Thoracic aorta (tissue), 2 donors: Measurements from ENCODE around the gene RAG2. TPM values are rescaled to one million over a fixed set of nuclear protein-coding genes. Genes with fewer than 3 reads are reported as not detected.
A peak's percentile ranks its signal among the peaks of the same experiment; 100 is the strongest.

ENCODE experiments used
- ATAC-seq: fragments of 150-250 bp; one replicate; pipeline ENCODE4 v1.8.0; 2017; ENCODE audit warnings: low read depth; ENCODE audit not compliant: insufficient number of reproducible peaks, low FRiP score
- DNase-seq: peaks from one replicate; pipeline ENCODE4 v3.0.0-alpha.2; 2020; ENCODE audit warnings: low spot score
- H3K27ac ChIP-seq, 2 donors: fragments of 200-600 bp; sonication (generic); 1 replicate in 1 of 2; 2 replicates in 1 of 2; pipeline ENCODE4 v1.5.1; 2016; ENCODE audit warnings: mild to moderate bottlenecking in 2 of 2, moderate library complexity in 2 of 2
- H3K27me3 ChIP-seq: fragments of 200-600 bp; sonication (generic); replicated peaks from 2 replicates; pipeline ENCODE4 v1.6.0; 2016; ENCODE audit warnings: mild to moderate bottlenecking; ENCODE audit not compliant: insufficient read depth
- H3K36me3 ChIP-seq: fragments of 200-600 bp; sonication (generic); one replicate; pipeline ENCODE4 v1.5.1; 2016
- H3K4me1 ChIP-seq, 2 donors: fragments of 200-600 bp; sonication (generic); 1 replicate in 1 of 2; 2 replicates in 1 of 2; pipeline versions ENCODE4 v1.5.1 to v1.6.0; 2016; ENCODE audit warnings: low read depth in 2 of 2, mild to moderate bottlenecking in 1 of 2; ENCODE audit not compliant: control insufficient read depth in 1 of 2
- H3K4me3 ChIP-seq: fragments of 200-600 bp; sonication (generic); 2 replicates; pipeline ENCODE4 v1.5.1; 2016; ENCODE audit warnings: mild to moderate bottlenecking
- H3K9me3 ChIP-seq: fragments of 200-600 bp; sonication (generic); 2 replicates; pipeline ENCODE4 v1.5.1; 2016
- CTCF ChIP-seq: fragments of 200-600 bp; sonication (generic); IDR thresholded peaks from one replicate; pipeline ENCODE4 v1.5.1; 2019; ENCODE audit warnings: antibody characterized with exemption
- total RNA-seq, 2 donors: library from RNA; depleted of rRNA; stranded (reverse); fragments of >200 nt; gene quantifications; one replicate each; pipeline versions ENCODE4 v1.1.0 to v1.2.3, GENCODE V29; 2016

The RAG2 gene
- total RNA-seq, 2 donors from 2014 or later = not detected

DNA sequence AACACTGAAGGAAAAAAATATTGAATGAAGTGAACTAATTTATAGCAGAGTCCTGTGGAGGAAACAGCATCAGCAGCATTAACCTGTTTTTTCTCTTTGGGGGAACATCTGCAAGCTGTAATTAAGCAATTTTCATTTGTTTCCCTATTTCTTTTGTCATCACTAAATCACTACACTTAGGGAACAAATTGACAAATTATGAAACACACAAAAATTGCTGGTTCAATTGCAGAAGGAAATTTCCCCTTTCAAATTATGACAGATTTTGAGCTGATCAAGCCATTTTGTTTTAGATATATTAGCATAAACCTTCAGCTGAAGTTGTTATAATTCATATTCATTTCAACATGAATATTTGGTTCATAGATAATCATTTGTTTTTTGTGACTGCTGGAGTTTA, 22.2 kb upstream of the RAG2 start:
- Histone ChIP-seq H3K4me1 (peaks cover 9 to 27% of the 10 kb centered on the region in 2 donors), H3K27me3 (no peaks in the 10 kb centered on the region), H3K9me3 (no peaks in the 10 kb centered on the region), H3K27ac (no peak overlapping the region), H3K36me3 (no peaks in the 10 kb centered on the region), H3K4me3 (no peak overlapping the region)
- TF ChIP-seq CTCF = no peak
- ATAC-seq (no peak), DNase-seq (no peak)

DNA sequence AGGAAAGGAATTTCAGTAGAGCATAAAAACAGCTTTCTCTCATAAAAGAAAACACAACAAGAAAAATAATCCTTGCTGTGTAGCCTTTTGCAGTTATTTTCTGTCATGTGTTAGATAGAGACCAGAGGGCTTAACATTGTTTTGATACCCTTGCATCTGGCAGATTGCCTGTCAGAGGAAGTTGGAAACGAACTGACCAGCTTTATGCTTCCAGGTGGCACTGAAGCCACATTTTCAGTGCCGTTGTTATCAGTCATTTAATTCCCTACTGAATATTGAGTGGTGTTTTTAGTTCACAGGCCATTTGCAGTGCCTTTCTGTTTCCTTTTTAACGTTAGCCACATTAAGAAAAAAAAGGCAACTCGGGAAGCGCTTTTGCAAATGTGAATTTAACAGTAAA, 21.5 kb upstream of the RAG2 start:
- Histone ChIP-seq H3K4me1 (peaks cover 9 to 27% of the 10 kb centered on the region in 2 donors), H3K27ac (no peak overlapping the region), H3K36me3 (no peaks in the 10 kb centered on the region), H3K4me3 (peak overlapping the region; percentile 58), H3K9me3 (no peaks in the 10 kb centered on the region), H3K27me3 (no peaks in the 10 kb centered on the region)
- ATAC-seq (no peak), DNase-seq (no peak)
- no peak for TF ChIP-seq CTCF

DNA sequence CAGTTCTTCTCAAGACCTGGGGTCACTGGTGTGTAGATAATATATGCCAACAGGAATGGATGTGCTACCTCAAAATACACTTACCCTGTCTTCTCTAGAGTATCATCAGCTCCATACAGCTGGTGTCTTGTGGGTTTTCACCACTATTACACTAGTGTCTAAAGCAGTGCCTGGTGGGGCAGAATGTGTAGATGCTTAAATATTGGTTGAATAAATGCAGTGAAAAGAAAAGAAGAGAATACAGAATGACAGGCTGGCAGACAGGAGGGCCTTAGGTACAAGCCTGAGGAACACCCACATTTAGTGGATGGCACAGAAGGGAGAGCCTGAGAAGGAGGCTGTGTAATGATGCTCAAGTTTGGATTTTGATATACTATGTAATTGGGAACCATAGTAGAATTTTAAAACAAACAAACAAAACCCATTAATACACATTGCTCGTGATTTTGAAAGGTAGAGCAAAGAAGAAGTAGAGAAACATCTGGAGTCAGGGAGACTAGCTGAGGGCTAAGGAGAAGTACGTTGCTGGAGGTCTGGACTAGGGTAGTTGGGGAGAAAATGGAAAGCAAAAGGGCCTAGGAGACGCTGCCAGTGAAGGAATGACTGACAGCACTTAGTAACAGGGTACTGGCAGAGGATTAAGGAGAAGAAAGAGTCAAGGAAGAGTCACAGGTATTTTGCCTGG, 20.5 kb upstream of the RAG2 start:
- H3K4me3 ChIP-seq = peak overlapping the region; percentile 58
- DNase-seq = no peak
- no peak for TF ChIP-seq CTCF

GRCh38 chr11:36617543-36618362, 19.7 kb upstream of the RAG2 start:
- DNase-seq (no peak), ATAC-seq (no peak)
- H3K27me3 ChIP-seq = no peaks in the 10 kb centered on the region
- peaks cover 9 to 27% of the 10 kb centered on the region in 2 donors for H3K4me1 ChIP-seq
- H3K9me3 ChIP-seq = no peaks in the 10 kb centered on the region
- no peak overlapping the region for H3K4me3 ChIP-seq
- TF ChIP-seq CTCF = no peak
- H3K27ac ChIP-seq = no peak overlapping the region
- H3K36me3 ChIP-seq = no peaks in the 10 kb centered on the region

More for the DNA sequence above, 20.5 kb upstream of the RAG2 start:
- ATAC-seq = no peak
- peaks cover 9 to 27% of the 10 kb centered on the region in 2 donors for H3K4me1 ChIP-seq
- no peak overlapping the region for H3K27ac ChIP-seq
- no peaks in the 10 kb centered on the region for H3K27me3 ChIP-seq
- H3K9me3 ChIP-seq = no peaks in the 10 kb centered on the region
- H3K36me3 ChIP-seq = no peaks in the 10 kb centered on the region

- no peak for ATAC-seq
- Histone ChIP-seq H3K4me1 (peaks cover 9 to 20% of the 10 kb centered on the region in 2 donors), H3K27ac (no peak overlapping the region), H3K4me3 (no peak overlapping the region), H3K36me3 (no peaks in the 10 kb centered on the region), H3K27me3 (no peaks in the 10 kb centered on the region), H3K9me3 (no peaks in the 10 kb centered on the region)
- DNase-seq = no peak
- no peak for TF ChIP-seq CTCF
These were observed 17.8 kb upstream of the RAG2 start for GRCh38 chr11:36615826-36616225.
